HepG2 (cell line): Measurements from ENCODE around the gene GCG. TPM values are rescaled to one million over a fixed set of nuclear protein-coding genes. Genes with fewer than 3 reads are reported as not detected.

Experiments used
- AKAP8 ChIP-seq: sonication (generic); formaldehyde crosslinking; IDR thresholded peaks from 2 replicates; pipeline ENCODE4 v1.5.1; 2020; ENCODE audit warnings: mild to moderate bottlenecking, missing genetic modification reagents
- ATM ChIP-seq: fragments of 450-650 bp; IDR thresholded peaks from 2 replicates; pipeline ENCODE4 v1.7.1; 2017; ENCODE audit warnings: mild to moderate bottlenecking, borderline replicate concordance
- ETV6 ChIP-seq: sonication (generic); formaldehyde crosslinking; conservative IDR thresholded peaks from 2 replicates; pipeline ENCODE4 v1.4.0; 2020; ENCODE audit warnings: missing genetic modification reagents
- FOSL1 ChIP-seq: sonication (generic); formaldehyde crosslinking; IDR thresholded peaks from 2 replicates; pipeline ENCODE4 v1.9.0; 2021; ENCODE audit warnings: missing genetic modification reagents, borderline replicate concordance
- FOXA1 ChIP-seq, 2 experiments: fragments of 450-650 bp in 1 of 2; sonication (generic) in 1 of 2; formaldehyde crosslinking in 1 of 2; IDR thresholded peaks; 2 replicates each; pipeline versions ENCODE4 v1.4.0 to v1.6.1; 2016 to 2020; ENCODE audit warnings: missing genetic modification reagents in 1 of 2
- HNRNPH1 ChIP-seq: fragments of 200-400 bp; formaldehyde crosslinking; optimal IDR thresholded peaks from 2 replicates; pipeline ENCODE3; 2017; ENCODE audit warnings: mild to moderate bottlenecking, low read depth, low read length
- KDM6A ChIP-seq: IDR thresholded peaks from 2 replicates; pipeline ENCODE4 v1.6.1; 2016; ENCODE audit warnings: low read depth
- KLF11 ChIP-seq: IDR thresholded peaks from 2 replicates; pipeline ENCODE4 v1.6.1; 2016; ENCODE audit warnings: missing compliant biosample characterization
- NR1H2 ChIP-seq: sonication (generic); formaldehyde crosslinking; IDR thresholded peaks from 2 replicates; pipeline ENCODE4 v1.8.1; 2022; ENCODE audit warnings: low read depth, missing genetic modification reagents, borderline replicate concordance
- YEATS4 ChIP-seq: sonication (generic); formaldehyde crosslinking; IDR thresholded peaks from 2 replicates; pipeline ENCODE4 v1.4.0; 2020; ENCODE audit warnings: missing genetic modification reagents, borderline replicate concordance
- ZFP37 ChIP-seq: sonication (generic); formaldehyde crosslinking; IDR thresholded peaks from 2 replicates; pipeline ENCODE4 v1.4.0; 2020; ENCODE audit warnings: missing genetic modification reagents, borderline replicate concordance
- ZNF292 ChIP-seq: sonication (generic); formaldehyde crosslinking; IDR thresholded peaks from 2 replicates; pipeline ENCODE4 v1.8.1; 2022; ENCODE audit warnings: mild to moderate bottlenecking, low read depth, missing genetic modification reagents, borderline replicate concordance
- ZNF709 ChIP-seq: sonication (generic); formaldehyde crosslinking; IDR thresholded peaks from 2 replicates; pipeline ENCODE4 v1.5.0; 2020; ENCODE audit warnings: mild to moderate bottlenecking, missing genetic modification reagents
- polyA plus RNA-seq, 8 experiments: library from polyadenylated mRNA; depleted of rRNA in 3 of 8; stranded (reverse) in 7 of 8; unstranded in 1 of 8; fragments of >200 nt; fragmentation: Illumina TruSeq in 4 of 8; extraction: Trizol in 4 of 8; gene quantifications; 2 replicates each; pipeline versions ENCODE4 v1.2.1 to v1.2.3, GENCODE V29; 2011 to 2016; ENCODE audit warnings: low read depth in 4 of 8, missing spikeins in 1 of 8, mixed read lengths in 1 of 8; ENCODE audit not compliant: insufficient read depth in 1 of 8
- total RNA-seq, 5 experiments: library from RNA; depleted of rRNA; stranded (reverse); fragments of >200 nt; fragmentation: Illumina TruSeq; extraction: Trizol; gene quantifications; 2 replicates each; pipeline ENCODE4 v1.2.3, GENCODE V29; 2016; ENCODE audit warnings: low read depth in 1 of 5
- TF ChIP-seq, protein P1 (sequence below): sonication (generic); formaldehyde crosslinking; conservative IDR thresholded peaks from 2 replicates; pipeline ENCODE4 v1.8.1; 2023; ENCODE audit warnings: missing genetic modification reagents
- TF ChIP-seq, protein P2 (sequence below): sonication (generic); formaldehyde crosslinking; IDR thresholded peaks from 2 replicates; pipeline ENCODE4 v1.4.0; 2020; ENCODE audit warnings: missing genetic modification reagents, borderline replicate concordance
- TF ChIP-seq, protein P3 (sequence below): sonication (generic); formaldehyde crosslinking; IDR thresholded peaks from 2 replicates; pipeline ENCODE4 v1.5.1; 2020; ENCODE audit warnings: mild to moderate bottlenecking, moderate library complexity, missing genetic modification reagents
- TF ChIP-seq, protein P4 (sequence below): sonication (generic); formaldehyde crosslinking; IDR thresholded peaks from 2 replicates; pipeline ENCODE4 v1.4.0; 2020; ENCODE audit warnings: missing genetic modification reagents

Gene GCG
- total and polyA plus RNA-seq, 2 of the 13 experiments (the other 11 are each of a cell fraction or from before 2014, with no cell fraction given), result not detected

DNA sequence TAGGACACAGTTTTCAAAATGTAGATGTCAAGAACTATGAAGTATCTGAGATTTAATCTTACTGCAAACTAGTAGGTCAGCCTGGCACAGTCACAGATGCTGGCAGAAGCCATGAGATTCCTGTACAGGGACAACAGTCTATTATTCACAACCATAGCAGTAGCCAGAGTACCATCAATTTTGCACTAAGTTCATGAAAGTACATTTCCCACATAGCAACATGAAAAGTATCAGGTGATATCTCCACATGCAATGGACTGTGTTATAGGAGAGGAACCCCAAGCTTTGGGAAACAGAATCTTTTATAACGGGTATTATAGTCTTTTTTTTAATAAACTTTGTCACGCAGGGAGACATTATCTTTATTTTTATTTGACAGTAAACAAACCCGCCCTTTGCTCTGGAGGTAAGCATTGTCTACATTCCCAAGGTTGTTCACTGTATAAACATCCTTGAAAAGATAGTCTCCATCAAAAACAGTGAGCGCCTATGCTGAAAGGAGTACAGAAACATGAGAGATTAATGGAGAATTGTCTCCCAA, 44.6 kb downstream of the GCG start (continued):
- TF ChIP-seq, protein P1, sequence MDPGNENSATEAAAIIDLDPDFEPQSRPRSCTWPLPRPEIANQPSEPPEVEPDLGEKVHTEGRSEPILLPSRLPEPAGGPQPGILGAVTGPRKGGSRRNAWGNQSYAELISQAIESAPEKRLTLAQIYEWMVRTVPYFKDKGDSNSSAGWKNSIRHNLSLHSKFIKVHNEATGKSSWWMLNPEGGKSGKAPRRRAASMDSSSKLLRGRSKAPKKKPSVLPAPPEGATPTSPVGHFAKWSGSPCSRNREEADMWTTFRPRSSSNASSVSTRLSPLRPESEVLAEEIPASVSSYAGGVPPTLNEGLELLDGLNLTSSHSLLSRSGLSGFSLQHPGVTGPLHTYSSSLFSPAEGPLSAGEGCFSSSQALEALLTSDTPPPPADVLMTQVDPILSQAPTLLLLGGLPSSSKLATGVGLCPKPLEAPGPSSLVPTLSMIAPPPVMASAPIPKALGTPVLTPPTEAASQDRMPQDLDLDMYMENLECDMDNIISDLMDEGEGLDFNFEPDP (CRISPR knock-in tag), result no peak
- TF ChIP-seq HNRNPH1 (no peak), ZFP37 (CRISPR knock-in tag) (no peak), FOXA1 (IDR thresholded peaks at IDR 0.05) (no peak), FOXA1 (CRISPR knock-in tag; IDR thresholded peaks at IDR 0.05) (peak; percentile 69), ETV6 (CRISPR knock-in tag) (no peak), ATM (no peak), AKAP8 (no peak), YEATS4 (CRISPR knock-in tag) (0 out of 2 replicates have a peak, but pooled peaks have one; percentile 36), KDM6A (CRISPR knock-in tag) (peak; percentile 47; the same call in 1 of the 2 replicates), ZNF709 (CRISPR knock-in tag) (no peak), NR1H2 (no peak), ZNF292 (CRISPR knock-in tag) (no peak), KLF11 (0 out of 2 replicates have a peak, but pooled peaks have one; percentile 50), FOSL1 (no peak)
- TF ChIP-seq, protein P2, sequence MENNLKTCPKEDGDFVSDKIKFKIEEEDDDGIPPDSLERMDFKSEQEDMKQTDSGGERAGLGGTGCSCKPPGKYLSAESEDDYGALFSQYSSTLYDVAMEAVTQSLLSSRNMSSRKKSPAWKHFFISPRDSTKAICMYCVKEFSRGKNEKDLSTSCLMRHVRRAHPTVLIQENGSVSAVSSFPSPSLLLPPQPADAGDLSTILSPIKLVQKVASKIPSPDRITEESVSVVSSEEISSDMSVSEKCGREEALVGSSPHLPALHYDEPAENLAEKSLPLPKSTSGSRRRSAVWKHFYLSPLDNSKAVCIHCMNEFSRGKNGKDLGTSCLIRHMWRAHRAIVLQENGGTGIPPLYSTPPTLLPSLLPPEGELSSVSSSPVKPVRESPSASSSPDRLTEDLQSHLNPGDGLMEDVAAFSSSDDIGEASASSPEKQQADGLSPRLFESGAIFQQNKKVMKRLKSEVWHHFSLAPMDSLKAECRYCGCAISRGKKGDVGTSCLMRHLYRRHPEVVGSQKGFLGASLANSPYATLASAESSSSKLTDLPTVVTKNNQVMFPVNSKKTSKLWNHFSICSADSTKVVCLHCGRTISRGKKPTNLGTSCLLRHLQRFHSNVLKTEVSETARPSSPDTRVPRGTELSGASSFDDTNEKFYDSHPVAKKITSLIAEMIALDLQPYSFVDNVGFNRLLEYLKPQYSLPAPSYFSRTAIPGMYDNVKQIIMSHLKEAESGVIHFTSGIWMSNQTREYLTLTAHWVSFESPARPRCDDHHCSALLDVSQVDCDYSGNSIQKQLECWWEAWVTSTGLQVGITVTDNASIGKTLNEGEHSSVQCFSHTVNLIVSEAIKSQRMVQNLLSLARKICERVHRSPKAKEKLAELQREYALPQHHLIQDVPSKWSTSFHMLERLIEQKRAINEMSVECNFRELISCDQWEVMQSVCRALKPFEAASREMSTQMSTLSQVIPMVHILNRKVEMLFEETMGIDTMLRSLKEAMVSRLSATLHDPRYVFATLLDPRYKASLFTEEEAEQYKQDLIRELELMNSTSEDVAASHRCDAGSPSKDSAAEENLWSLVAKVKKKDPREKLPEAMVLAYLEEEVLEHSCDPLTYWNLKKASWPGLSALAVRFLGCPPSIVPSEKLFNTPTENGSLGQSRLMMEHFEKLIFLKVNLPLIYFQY (CRISPR knock-in tag), result no peak
- TF ChIP-seq, protein P3, sequence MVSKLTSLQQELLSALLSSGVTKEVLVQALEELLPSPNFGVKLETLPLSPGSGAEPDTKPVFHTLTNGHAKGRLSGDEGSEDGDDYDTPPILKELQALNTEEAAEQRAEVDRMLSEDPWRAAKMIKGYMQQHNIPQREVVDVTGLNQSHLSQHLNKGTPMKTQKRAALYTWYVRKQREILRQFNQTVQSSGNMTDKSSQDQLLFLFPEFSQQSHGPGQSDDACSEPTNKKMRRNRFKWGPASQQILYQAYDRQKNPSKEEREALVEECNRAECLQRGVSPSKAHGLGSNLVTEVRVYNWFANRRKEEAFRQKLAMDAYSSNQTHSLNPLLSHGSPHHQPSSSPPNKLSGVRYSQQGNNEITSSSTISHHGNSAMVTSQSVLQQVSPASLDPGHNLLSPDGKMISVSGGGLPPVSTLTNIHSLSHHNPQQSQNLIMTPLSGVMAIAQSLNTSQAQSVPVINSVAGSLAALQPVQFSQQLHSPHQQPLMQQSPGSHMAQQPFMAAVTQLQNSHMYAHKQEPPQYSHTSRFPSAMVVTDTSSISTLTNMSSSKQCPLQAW (CRISPR knock-in tag), result no peak
- TF ChIP-seq, protein P4, sequence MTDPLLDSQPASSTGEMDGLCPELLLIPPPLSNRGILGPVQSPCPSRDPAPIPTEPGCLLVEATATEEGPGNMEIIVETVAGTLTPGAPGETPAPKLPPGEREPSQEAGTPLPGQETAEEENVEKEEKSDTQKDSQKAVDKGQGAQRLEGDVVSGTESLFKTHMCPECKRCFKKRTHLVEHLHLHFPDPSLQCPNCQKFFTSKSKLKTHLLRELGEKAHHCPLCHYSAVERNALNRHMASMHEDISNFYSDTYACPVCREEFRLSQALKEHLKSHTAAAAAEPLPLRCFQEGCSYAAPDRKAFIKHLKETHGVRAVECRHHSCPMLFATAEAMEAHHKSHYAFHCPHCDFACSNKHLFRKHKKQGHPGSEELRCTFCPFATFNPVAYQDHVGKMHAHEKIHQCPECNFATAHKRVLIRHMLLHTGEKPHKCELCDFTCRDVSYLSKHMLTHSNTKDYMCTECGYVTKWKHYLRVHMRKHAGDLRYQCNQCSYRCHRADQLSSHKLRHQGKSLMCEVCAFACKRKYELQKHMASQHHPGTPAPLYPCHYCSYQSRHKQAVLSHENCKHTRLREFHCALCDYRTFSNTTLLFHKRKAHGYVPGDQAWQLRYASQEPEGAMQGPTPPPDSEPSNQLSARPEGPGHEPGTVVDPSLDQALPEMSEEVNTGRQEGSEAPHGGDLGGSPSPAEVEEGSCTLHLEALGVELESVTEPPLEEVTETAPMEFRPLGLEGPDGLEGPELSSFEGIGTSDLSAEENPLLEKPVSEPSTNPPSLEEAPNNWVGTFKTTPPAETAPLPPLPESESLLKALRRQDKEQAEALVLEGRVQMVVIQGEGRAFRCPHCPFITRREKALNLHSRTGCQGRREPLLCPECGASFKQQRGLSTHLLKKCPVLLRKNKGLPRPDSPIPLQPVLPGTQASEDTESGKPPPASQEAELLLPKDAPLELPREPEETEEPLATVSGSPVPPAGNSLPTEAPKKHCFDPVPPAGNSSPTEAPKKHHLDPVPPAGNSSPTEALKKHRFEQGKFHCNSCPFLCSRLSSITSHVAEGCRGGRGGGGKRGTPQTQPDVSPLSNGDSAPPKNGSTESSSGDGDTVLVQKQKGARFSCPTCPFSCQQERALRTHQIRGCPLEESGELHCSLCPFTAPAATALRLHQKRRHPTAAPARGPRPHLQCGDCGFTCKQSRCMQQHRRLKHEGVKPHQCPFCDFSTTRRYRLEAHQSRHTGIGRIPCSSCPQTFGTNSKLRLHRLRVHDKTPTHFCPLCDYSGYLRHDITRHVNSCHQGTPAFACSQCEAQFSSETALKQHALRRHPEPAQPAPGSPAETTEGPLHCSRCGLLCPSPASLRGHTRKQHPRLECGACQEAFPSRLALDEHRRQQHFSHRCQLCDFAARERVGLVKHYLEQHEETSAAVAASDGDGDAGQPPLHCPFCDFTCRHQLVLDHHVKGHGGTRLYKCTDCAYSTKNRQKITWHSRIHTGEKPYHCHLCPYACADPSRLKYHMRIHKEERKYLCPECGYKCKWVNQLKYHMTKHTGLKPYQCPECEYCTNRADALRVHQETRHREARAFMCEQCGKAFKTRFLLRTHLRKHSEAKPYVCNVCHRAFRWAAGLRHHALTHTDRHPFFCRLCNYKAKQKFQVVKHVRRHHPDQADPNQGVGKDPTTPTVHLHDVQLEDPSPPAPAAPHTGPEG (CRISPR knock-in tag), result no peak
